Adrenal gland (tissue), 12 donors: ENCODE data around the gene RGS7. TPM values are rescaled to one million over a fixed set of nuclear protein-coding genes. Genes with fewer than 3 reads are reported as not detected.

ENCODE experiments used
- DNase-seq, 7 donors: peaks; one replicate each; pipeline ENCODE4 v3.0.0-alpha.2; 2019 to 2020
- H3K27ac ChIP-seq, 5 donors: fragments of 200-600 bp; sonication (generic) in 4 of 5; 1 replicate in 3 of 5; 2 replicates in 2 of 5; pipeline versions ENCODE4 v1.5.1 to v1.8.0; 2016 to 2020; ENCODE audit warnings: mild to moderate bottlenecking in 1 of 5
- H3K27me3 ChIP-seq: fragments of 200-600 bp; 2 replicates; pipeline ENCODE4 v1.8.0; 2021
- H3K36me3 ChIP-seq, 2 donors: fragments of 200-600 bp; replicated peaks in 1 of 2; 1 replicate in 1 of 2; 2 replicates in 1 of 2; pipeline versions ENCODE4 v1.5.1 to v1.8.0; 2018 to 2022
- H3K4me1 ChIP-seq, 2 donors: fragments of 200-600 bp; replicated peaks in 1 of 2; 1 replicate in 1 of 2; 2 replicates in 1 of 2; pipeline versions ENCODE4 v1.5.1 to v1.8.0; 2018 to 2021
- H3K4me3 ChIP-seq, 4 donors: fragments of 200-600 bp; sonication (generic) in 3 of 4; one replicate each; pipeline ENCODE4 v1.5.1; 2016 to 2018
- H3K9me3 ChIP-seq, 3 donors: fragments of 200-600 bp; sonication (generic) in 1 of 3; replicated peaks in 1 of 3; 1 replicate in 2 of 3; 2 replicates in 1 of 3; pipeline versions ENCODE4 v1.5.1 to v1.8.0; 2016 to 2021
- CTCF ChIP-seq, 6 experiments: fragments of 450-650 bp in 4 of 6; fragments of 200-600 bp in 2 of 6; sonication (generic) in 1 of 6; IDR thresholded peaks; 1 replicate in 5 of 6; 2 replicates in 1 of 6; pipeline versions ENCODE4 v1.5.1 to v1.8.0; 2016 to 2021; ENCODE audit warnings: antibody characterized with exemption in 6 of 6, mild to moderate bottlenecking in 2 of 6, moderate library complexity in 1 of 6
- POLR2A ChIP-seq, 2 donors: fragments of 450-650 bp; IDR thresholded peaks; one replicate each; pipeline ENCODE4 v1.6.1; 2017; ENCODE audit warnings: antibody characterized with exemption in 2 of 2, mild to moderate bottlenecking in 2 of 2, moderate library complexity in 1 of 2
- WGBS, 4 donors: extraction: QIAGEN DNeasy Blood & Tissue Kit in 2 of 4; methylation state at CpG; one replicate each; pipeline versions ENCODE4 v1.1.5 to v1.1.7; 2013 to 2017; 5-methylcytosine and 5-hydroxymethylcytosine counted together
- intact Hi-C, 2 donors: fragments of 100-400 bp; cut with DNase I; formaldehyde crosslinking; loops; one replicate each; pipeline versions ENCODE4 v1.14.1 to v1.15.0; 2022 to 2023
- polyA plus RNA-seq, 3 donors: library from polyadenylated mRNA; stranded (reverse); fragments of 200-250 nt in 2 of 3; fragments of 350-450 nt in 1 of 3; fragmentation: Illumina TruSeq in 1 of 3; extraction: RNeasy Lipid Tissue Mini Kit (QIAGEN cat#74804) in 1 of 3; gene quantifications; one replicate each; pipeline ENCODE4 v1.2.3, GENCODE V29; 2013 to 2014
- total RNA-seq, 9 donors: library from RNA; depleted of rRNA in 4 of 9; stranded (reverse); fragments of >200 nt in 4 of 9; fragments of 120-200 nt in 1 of 9; fragmentation: NEBNext Ultra II Directional in 1 of 9; extraction: Animal tissue kit (Norgen Biotek cat#: 25700) in 1 of 9; gene quantifications; one replicate each; pipeline versions ENCODE4 v1.1.0 to v1.2.4, GENCODE V29; 2013 to 2023
- donor health status: healthy with polysubstance abuse.
- donor health status: Bipolar disorder and iron deficiency.
- donor health status: DM: yes; HTN: yes; CAD: no.
- donor health status: DM: no; HTN: no; CAD: no.
- donor health status: DM: no; HTN: no; CAD: no.
- donor health status: DM: yes; HTN: yes; CAD: no.

Gene RGS7
- total and polyA plus RNA-seq, 12 donors = 1.1 to 6.1 (median 3.0) TPM

- 87 to 98% (median 90%) methylated on average over 2 of the region's 2 CpGs for WGBS, 4 donors
- TF ChIP-seq POLR2A (IDR thresholded peaks at IDR 0.05) (no peak), CTCF (IDR thresholded peaks at IDR 0.05) (no peak)
- intact Hi-C loops = no loop called here
- no peak for DNase-seq
- peaks cover 0 to 5% (median 0%) of the 10 kb centered on the region in 3 donors for H3K9me3 ChIP-seq
- no peak overlapping the region for H3K27ac ChIP-seq
- no peak overlapping the region for H3K4me3 ChIP-seq
- H3K36me3 ChIP-seq = no peaks in the 10 kb centered on the region
- no peaks in the 10 kb centered on the region for H3K27me3 ChIP-seq
- no peaks in the 10 kb centered on the region for H3K4me1 ChIP-seq
These were observed 421.1 kb downstream of the RGS7 start for GRCh38 chr1:240935920-240936319.

GRCh38 chr1:240931031-240931430 is 426.0 kb downstream of the RGS7 start:
- no peak for DNase-seq
- Histone ChIP-seq H3K4me3 (no peak overlapping the region), H3K9me3 (no peaks in the 10 kb centered on the region), H3K36me3 (no peaks in the 10 kb centered on the region), H3K27me3 (no peaks in the 10 kb centered on the region), H3K4me1 (no peaks in the 10 kb centered on the region), H3K27ac (no peak overlapping the region)
- intact Hi-C loops = no loop called here
- TF ChIP-seq POLR2A (IDR thresholded peaks at IDR 0.05) = no peak
- TF ChIP-seq CTCF (IDR thresholded peaks at IDR 0.05) = no peak
- 79 to 88% (median 84%) methylated on average over 4 of the region's 4 CpGs for WGBS, 4 donors

DNA sequence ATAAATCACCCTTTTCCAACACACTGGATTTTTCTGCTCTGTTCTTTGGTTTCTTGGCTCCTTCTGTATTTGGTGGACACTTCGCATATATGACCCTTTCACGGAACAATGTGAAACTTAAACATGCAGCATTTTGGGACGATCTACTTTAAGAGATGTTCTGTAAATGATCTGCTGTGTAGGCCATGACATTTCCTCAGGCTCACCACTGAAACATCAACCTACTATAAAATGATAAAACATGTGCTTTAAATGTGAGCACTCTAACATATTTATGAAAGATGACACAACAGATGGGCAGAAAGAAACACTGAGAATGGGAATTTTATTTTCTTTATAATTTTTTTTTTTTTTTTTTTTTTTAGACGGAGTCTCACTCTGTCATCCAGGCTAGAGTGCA is 428.7 kb downstream of the RGS7 start:
- Histone ChIP-seq H3K9me3 (no peaks in the 10 kb centered on the region), H3K4me3 (no peak overlapping the region), H3K4me1 (no peaks in the 10 kb centered on the region), H3K27ac (no peak overlapping the region), H3K36me3 (no peaks in the 10 kb centered on the region), H3K27me3 (no peaks in the 10 kb centered on the region)
- intact Hi-C loops = no loop called here
- WGBS, 4 donors = 91 to 97% (median 94%) methylated on average over 4 of the region's 4 CpGs
- no peak for DNase-seq
- TF ChIP-seq POLR2A (IDR thresholded peaks at IDR 0.05) = no peak
- no peak for TF ChIP-seq CTCF (IDR thresholded peaks at IDR 0.05)

DNA sequence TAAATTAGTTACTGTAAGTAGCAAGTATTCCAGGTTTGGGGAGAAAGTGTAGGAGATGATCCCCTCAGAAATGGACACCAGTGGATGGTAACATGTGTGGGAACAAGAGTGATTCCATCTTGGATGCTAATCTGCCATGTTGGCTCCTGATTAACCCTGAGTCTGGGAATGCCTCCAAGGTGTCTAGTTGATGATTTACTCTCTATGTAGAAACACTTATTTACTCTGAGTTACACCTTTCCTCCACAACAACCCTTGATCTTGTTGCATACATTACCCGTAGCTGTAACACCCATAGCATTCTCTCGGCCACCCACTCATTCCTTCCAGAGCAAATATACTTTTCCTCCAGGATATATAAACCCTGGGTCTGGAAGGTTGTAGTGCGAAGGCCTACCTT is 429.2 kb downstream of the RGS7 start:
- intact Hi-C loops = no loop called here
- H3K9me3 ChIP-seq = no peaks in the 10 kb centered on the region
- H3K4me3 ChIP-seq = no peak overlapping the region
- H3K27me3 ChIP-seq = no peaks in the 10 kb centered on the region
- no peaks in the 10 kb centered on the region for H3K36me3 ChIP-seq
- H3K27ac ChIP-seq = no peak overlapping the region
- no peak for DNase-seq
- WGBS, 4 donors = 88 to 95% (median 92%) methylated on average over 3 of the region's 3 CpGs
- TF ChIP-seq POLR2A (IDR thresholded peaks at IDR 0.05) (no peak), CTCF (IDR thresholded peaks at IDR 0.05) (no peak)
- no peaks in the 10 kb centered on the region for H3K4me1 ChIP-seq
